IMR-90 (cell line): Measurements from ENCODE around the gene DHH. TPM values are rescaled to one million over a fixed set of nuclear protein-coding genes. Genes with fewer than 3 reads are reported as not detected.

Experiments used
- ATAC-seq: fragments of 200-7000 bp; cut with Tn5 transposase; 2 replicates; pipeline ENCODE4 v1.9.1; 2020; ENCODE audit warnings: low read depth, mild to moderate bottlenecking, moderate library complexity
- BruUV-seq: library from RNA; stranded (reverse); fragments of 400-500 nt; replicated peaks from 2 replicates; lab custom pipeline; 2021; lab: Mats Ljungman, UMichigan
- CTCF ChIA-PET: fragments of 300-600 bp; formaldehyde crosslinking; extraction: SDS; loops from one replicate; lab custom pipeline; 2021; ENCODE audit warnings: antibody characterized with exemption; lab: Yijun Ruan, JAX
- POLR2A ChIA-PET: fragments of 300-600 bp; sonication (Branson Sonifier 250); formaldehyde crosslinking; loops from one replicate; lab custom pipeline; 2022; ENCODE audit warnings: antibody characterized with exemption; ENCODE audit not compliant: unreplicated experiment; lab: Charles Lee
- DNase-seq: peaks from one replicate; pipeline ENCODE4 v3.0.0; 2013
- H2AFZ ChIP-seq: replicated peaks from 2 replicates; pipeline ENCODE3; 2013; ENCODE audit warnings: low read length, mild to moderate bottlenecking; ENCODE audit not compliant: poor library complexity
- H2AK5ac ChIP-seq: 2 replicates; pipeline ENCODE4 v1.6.1; 2013; ENCODE audit warnings: low read depth, low read length, inconsistent platforms
- H2AK9ac ChIP-seq: replicated peaks from 2 replicates; pipeline ENCODE3; 2013; ENCODE audit warnings: mild to moderate bottlenecking, low read depth, low read length, moderate library complexity; ENCODE audit not compliant: poor library complexity
- H2BK120ac ChIP-seq: 2 replicates; pipeline ENCODE4 v1.6.1; 2013; ENCODE audit warnings: low read depth, low read length, inconsistent platforms
- H2BK15ac ChIP-seq: 3 replicates; pipeline ENCODE4 v1.6.1; 2013; ENCODE audit warnings: low read depth, low read length, inconsistent platforms
- H2BK20ac ChIP-seq: 2 replicates; pipeline ENCODE4 v1.6.1; 2013; ENCODE audit warnings: low read depth, mild to moderate bottlenecking, inconsistent platforms, low read length, moderate library complexity
- H2BK5ac ChIP-seq: 2 replicates; pipeline ENCODE4 v1.6.1; 2013; ENCODE audit warnings: mild to moderate bottlenecking, low read depth, low read length, inconsistent platforms; ENCODE audit not compliant: poor library complexity, severe bottlenecking
- H3K14ac ChIP-seq: replicated peaks from 2 replicates; pipeline ENCODE4 v1.6.1; 2013; ENCODE audit warnings: low read depth, low read length, inconsistent platforms
- H3K18ac ChIP-seq: 2 replicates; pipeline ENCODE4 v1.6.1; 2013; ENCODE audit warnings: low read depth, low read length, control low read depth
- H3K23ac ChIP-seq: 2 replicates; pipeline ENCODE4 v1.6.1; 2013; ENCODE audit warnings: low read depth, low read length, inconsistent platforms
- H3K27ac ChIP-seq: 2 replicates; pipeline ENCODE4 v1.5.1; 2013; ENCODE audit warnings: mild to moderate bottlenecking, control low read depth, low read length; ENCODE audit not compliant: insufficient read depth
- H3K27me3 ChIP-seq: 2 replicates; pipeline ENCODE4 v1.6.1; 2013; ENCODE audit warnings: low read length; ENCODE audit not compliant: control insufficient read depth, insufficient read depth
- H3K36me3 ChIP-seq: 2 replicates; pipeline ENCODE4 v1.6.1; 2013; ENCODE audit warnings: low read length, mixed read lengths; ENCODE audit not compliant: control insufficient read depth, insufficient read depth
- H3K4ac ChIP-seq: 2 replicates; pipeline ENCODE4 v1.6.1; 2013; ENCODE audit warnings: low read depth, low read length, inconsistent platforms
- H3K4me1 ChIP-seq: 2 replicates; pipeline ENCODE4 v1.6.1; 2013; ENCODE audit warnings: low read length, mixed read lengths; ENCODE audit not compliant: control insufficient read depth, insufficient read depth
- H3K4me2 ChIP-seq: 2 replicates; pipeline ENCODE4 v1.6.1; 2013; ENCODE audit warnings: low read depth, mild to moderate bottlenecking, control low read depth, low read length, moderate library complexity
- H3K4me3 ChIP-seq: 2 replicates; pipeline ENCODE4 v1.5.1; 2013; ENCODE audit warnings: low read depth, mild to moderate bottlenecking, control low read depth, low read length, moderate library complexity; ENCODE audit not compliant: insufficient read depth
- H3K56ac ChIP-seq: 2 replicates; pipeline ENCODE4 v1.6.1; 2013; ENCODE audit warnings: low read length, inconsistent platforms; ENCODE audit not compliant: insufficient read depth; ENCODE audit errors: extremely low read depth
- H3K79me1 ChIP-seq, 2 experiments: 2 replicates each; pipeline ENCODE4 v1.6.1; 2013; ENCODE audit warnings: low read length in 2 of 2, inconsistent platforms in 1 of 2, low read depth in 1 of 2
- H3K9ac ChIP-seq: 2 replicates; pipeline ENCODE4 v1.6.1; 2013; ENCODE audit warnings: low read depth, low read length, control low read depth
- H3K9me1 ChIP-seq: 2 replicates; pipeline ENCODE4 v1.6.1; 2013; ENCODE audit warnings: low read length, inconsistent platforms; ENCODE audit not compliant: insufficient read depth
- H3K9me3 ChIP-seq: 2 replicates; pipeline ENCODE4 v1.6.1; 2013; ENCODE audit warnings: low read length; ENCODE audit not compliant: control insufficient read depth, insufficient read depth
- H4K20me1 ChIP-seq: 2 replicates; pipeline ENCODE4 v1.6.1; 2013; ENCODE audit warnings: low read length, inconsistent platforms; ENCODE audit not compliant: insufficient read depth
- H4K5ac ChIP-seq: 2 replicates; pipeline ENCODE4 v1.6.1; 2013; ENCODE audit warnings: mild to moderate bottlenecking, low read depth, low read length, control low read depth
- H4K8ac ChIP-seq, 2 experiments: 2 replicates each; pipeline ENCODE4 v1.6.1; 2013; ENCODE audit warnings: low read depth in 2 of 2, low read length in 2 of 2, control low read depth in 1 of 2, inconsistent platforms in 1 of 2
- H4K91ac ChIP-seq: 2 replicates; pipeline ENCODE4 v1.6.1; 2013; ENCODE audit warnings: low read depth, low read length, inconsistent platforms; ENCODE audit not compliant: insufficient read depth
- BHLHE40 ChIP-seq: fragments of 150-350 bp; IDR thresholded peaks from 2 replicates; pipeline ENCODE4 v1.6.1; 2016; ENCODE audit warnings: mild to moderate bottlenecking, low read depth, low read length
- POLR2A ChIP-seq: IDR thresholded peaks from 2 replicates; pipeline ENCODE4 v1.6.1; 2012; ENCODE audit warnings: mild to moderate bottlenecking, low read depth, low read length
- RFX5 ChIP-seq: IDR thresholded peaks from 2 replicates; pipeline ENCODE4 v1.8.0; 2012; ENCODE audit warnings: low read depth, mild to moderate bottlenecking, low read length, moderate library complexity
- SMC3 ChIP-seq: fragments of 150-350 bp; IDR thresholded peaks from 2 replicates; pipeline ENCODE4 v1.6.1; 2016; ENCODE audit warnings: low read depth, mild to moderate bottlenecking, antibody characterized with exemption, low read length, moderate library complexity
- WGBS, 2 experiments: methylation state at CpG; one replicate each; pipeline versions ENCODE4 v1.1.5 to v1.1.7; 2013; ENCODE audit warnings: missing lambda C conversion rate in 2 of 2; ENCODE audit not compliant: insufficient read length in 1 of 2; ENCODE audit errors: extremely low coverage in 2 of 2; 5-methylcytosine and 5-hydroxymethylcytosine counted together
- dilution Hi-C: fragments of 300-500 bp; cut with HindIII; formaldehyde crosslinking; loops from one replicate; pipeline ENCODE4 v1.14.3; 2018; ENCODE audit warnings: low sequenced_read_pairs; ENCODE audit not compliant: unreplicated experiment
- in situ Hi-C: fragments of 300-500 bp; cut with MboI; formaldehyde crosslinking; loops from 3 replicates; pipeline ENCODE4 v1.14.3; 2019; ENCODE audit warnings: low sequenced_read_pairs, inconsistent platforms, mixed read lengths
- intact Hi-C: fragments of 100-400 bp; cut with micrococcal nuclease; formaldehyde crosslinking; loops from 2 replicates; pipeline ENCODE4 v1.10.0; 2022
- polyA plus RNA-seq, 3 experiments: library from polyadenylated mRNA; depleted of rRNA; stranded (reverse); fragments of >200 nt; gene quantifications; 2 replicates each; pipeline ENCODE4 v1.2.3, GENCODE V29; 2012; ENCODE audit warnings: low replicate concordance in 1 of 3
- total RNA-seq: library from RNA; depleted of rRNA; stranded (reverse); fragments of >200 nt; gene quantifications from 2 replicates; pipeline ENCODE4 v1.2.3, GENCODE V29; 2012

DHH gene
- total and polyA plus RNA-seq, 2 of the 4 experiments (the other 2 are of a cell fraction): under 0.01 to 0.07 TPM

GRCh38 chr12:49094160-49094974 lies at the start of gene DHH (continued):
- no peak for TF ChIP-seq SMC3
- no peak for TF ChIP-seq BHLHE40
- TF ChIP-seq RFX5: no peak

GRCh38 chr12:49144384-49144783 lies 49.8 kb upstream of the DHH start:
- CTCF ChIA-PET: no interaction called here
- H3K27me3 ChIP-seq: no peaks in the 10 kb centered on the region
- no peak overlapping the region for H3K56ac ChIP-seq
- dilution Hi-C loops (no loop called here), in situ Hi-C loops (no loop called here), intact Hi-C loops (no loop called here)
- ATAC-seq (no peak), DNase-seq (no peak)
- no peak overlapping the region for H2AFZ ChIP-seq
- H2BK120ac ChIP-seq: no peak overlapping the region
- no peaks in the 10 kb centered on the region for H3K9me1 ChIP-seq
- POLR2A ChIA-PET: interaction anchor here (0.6 to 0.7 kb wide), 2 partner anchors 14 to 18 kb away, joined by 3 to 9 read pairs; no protein-coding TSS in a partner anchor
- no peak overlapping the region for H3K4ac ChIP-seq
- no peak overlapping the region for H3K27ac ChIP-seq
- no peaks in the 10 kb centered on the region; a peak in 1 of 4 replicates for H3K79me1 ChIP-seq
- H2AK5ac ChIP-seq: no peak overlapping the region
- 100% methylated on average over 1 of the region's 2 CpGs; no CpG with 5 or more reads in 1 of the 2 experiments for WGBS, 2 experiments
- H3K9me3 ChIP-seq: no peaks in the 10 kb centered on the region
- H4K91ac ChIP-seq: no peak overlapping the region
- no peak overlapping the region for H4K8ac ChIP-seq
- BruUV-seq: no TSS peak
- H3K4me3 ChIP-seq: no peak overlapping the region
- H2BK5ac ChIP-seq: no peak overlapping the region
- no peak overlapping the region for H3K4me2 ChIP-seq
- H3K9ac ChIP-seq: no peak overlapping the region
- H3K23ac ChIP-seq: no peak overlapping the region
- H4K20me1 ChIP-seq: no peaks in the 10 kb centered on the region
- H2AK9ac ChIP-seq: no peak overlapping the region
- no peak overlapping the region for H3K18ac ChIP-seq
- H3K4me1 ChIP-seq: no peaks in the 10 kb centered on the region
- no peaks in the 10 kb centered on the region for H3K36me3 ChIP-seq
- no peak overlapping the region for H4K5ac ChIP-seq
- TF ChIP-seq POLR2A (no peak), SMC3 (no peak)
- no peak overlapping the region for H2BK15ac ChIP-seq
- no peak overlapping the region for H3K14ac ChIP-seq
- H2BK20ac ChIP-seq: no peak overlapping the region
